Neutrophil (primary cell): ENCODE measurements around the gene MRPS10.

Experiments used
- H3K27ac ChIP-seq: fragments of 200-600 bp; sonication (generic); 2 replicates; pipeline ENCODE4 v1.5.1; 2016; ENCODE audit warnings: mild to moderate bottlenecking, moderate library complexity
- H3K27me3 ChIP-seq: fragments of 200-600 bp; sonication (generic); 2 replicates; pipeline ENCODE4 v1.6.0; 2016; ENCODE audit warnings: mild to moderate bottlenecking
- H3K36me3 ChIP-seq: fragments of 200-600 bp; sonication (generic); 2 replicates; pipeline ENCODE4 v1.5.1; 2017
- H3K4me1 ChIP-seq, 2 experiments: fragments of 200-600 bp in 1 of 2; sonication (generic) in 1 of 2; 1 replicate in 1 of 2; 2 replicates in 1 of 2; pipeline versions ENCODE4 v1.5.1 to v1.6.1; 2013 to 2016; ENCODE audit warnings: low read depth in 1 of 2, low read length in 1 of 2, mild to moderate bottlenecking in 1 of 2, moderate library complexity in 1 of 2; ENCODE audit not compliant: control insufficient read depth in 1 of 2, insufficient read depth in 1 of 2
- H3K4me3 ChIP-seq, 2 experiments: fragments of 200-600 bp in 1 of 2; sonication (generic) in 1 of 2; 1 replicate in 1 of 2; 2 replicates in 1 of 2; pipeline ENCODE4 v1.5.1; 2013 to 2016; ENCODE audit warnings: low read depth in 1 of 2, low read length in 1 of 2, mild to moderate bottlenecking in 1 of 2, moderate library complexity in 1 of 2
- H3K9me3 ChIP-seq: fragments of 200-600 bp; sonication (generic); 2 replicates; pipeline ENCODE4 v1.5.1; 2016
- TF ChIP-seq, protein P1 (sequence below): fragments of 200-600 bp; sonication (generic); IDR thresholded peaks from 2 replicates; pipeline ENCODE4 v1.5.1; 2016; ENCODE audit warnings: antibody characterized with exemption

The MRPS10 gene

DNA sequence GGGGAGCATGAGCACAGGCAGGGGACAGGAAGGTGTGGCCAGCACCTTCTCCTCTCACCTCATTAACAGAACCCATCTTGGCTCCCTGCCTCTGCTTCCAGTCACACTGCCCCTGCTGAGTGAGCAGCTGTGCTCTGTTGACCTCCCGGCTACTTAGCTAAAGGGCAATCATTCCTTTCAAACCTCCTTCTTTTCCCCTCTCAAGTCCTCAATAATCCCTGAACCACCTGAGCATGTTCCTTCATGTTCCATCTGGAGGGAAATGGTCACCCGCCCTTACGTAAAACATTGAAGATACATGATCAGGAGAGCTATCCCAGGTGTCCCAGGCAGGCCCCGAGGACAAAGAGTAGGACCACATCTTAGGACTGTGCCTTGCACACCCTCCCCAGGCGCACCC, 21.7 kb upstream of the MRPS10 start:
- Histone ChIP-seq H3K4me3 (no peak overlapping the region), H3K4me1 (no peaks in the 10 kb centered on the region), H3K27ac (no peak overlapping the region), H3K36me3 (peaks cover 75% of the 10 kb centered on the region), H3K9me3 (no peaks in the 10 kb centered on the region), H3K27me3 (no peaks in the 10 kb centered on the region)
- TF ChIP-seq, protein P1, sequence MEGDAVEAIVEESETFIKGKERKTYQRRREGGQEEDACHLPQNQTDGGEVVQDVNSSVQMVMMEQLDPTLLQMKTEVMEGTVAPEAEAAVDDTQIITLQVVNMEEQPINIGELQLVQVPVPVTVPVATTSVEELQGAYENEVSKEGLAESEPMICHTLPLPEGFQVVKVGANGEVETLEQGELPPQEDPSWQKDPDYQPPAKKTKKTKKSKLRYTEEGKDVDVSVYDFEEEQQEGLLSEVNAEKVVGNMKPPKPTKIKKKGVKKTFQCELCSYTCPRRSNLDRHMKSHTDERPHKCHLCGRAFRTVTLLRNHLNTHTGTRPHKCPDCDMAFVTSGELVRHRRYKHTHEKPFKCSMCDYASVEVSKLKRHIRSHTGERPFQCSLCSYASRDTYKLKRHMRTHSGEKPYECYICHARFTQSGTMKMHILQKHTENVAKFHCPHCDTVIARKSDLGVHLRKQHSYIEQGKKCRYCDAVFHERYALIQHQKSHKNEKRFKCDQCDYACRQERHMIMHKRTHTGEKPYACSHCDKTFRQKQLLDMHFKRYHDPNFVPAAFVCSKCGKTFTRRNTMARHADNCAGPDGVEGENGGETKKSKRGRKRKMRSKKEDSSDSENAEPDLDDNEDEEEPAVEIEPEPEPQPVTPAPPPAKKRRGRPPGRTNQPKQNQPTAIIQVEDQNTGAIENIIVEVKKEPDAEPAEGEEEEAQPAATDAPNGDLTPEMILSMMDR = no peak

DNA sequence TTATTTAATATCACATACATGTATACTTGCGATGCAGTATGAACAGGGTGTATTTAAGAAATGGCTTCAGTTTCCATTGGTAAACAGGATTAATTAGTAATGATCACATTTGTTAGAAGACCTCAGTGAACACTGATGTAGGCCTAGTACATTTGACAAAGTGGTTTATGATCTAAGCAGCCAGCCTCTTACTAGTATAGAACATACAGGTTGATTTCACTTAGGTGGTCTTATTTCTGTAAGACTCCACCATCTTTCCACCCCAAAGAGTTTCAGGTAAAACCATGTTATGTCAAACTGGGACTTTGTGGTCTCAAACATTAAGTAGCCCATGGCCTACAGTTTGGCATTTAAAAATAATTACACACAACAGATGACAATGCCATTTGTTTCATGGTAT, 20.2 kb upstream of the MRPS10 start:
- peaks cover 70% of the 10 kb centered on the region for H3K36me3 ChIP-seq
- no peak overlapping the region for H3K27ac ChIP-seq
- no peaks in the 10 kb centered on the region for H3K4me1 ChIP-seq
- H3K9me3 ChIP-seq = no peaks in the 10 kb centered on the region
- no peak overlapping the region for H3K4me3 ChIP-seq
- no peaks in the 10 kb centered on the region for H3K27me3 ChIP-seq
- TF ChIP-seq, protein P1 = no peak

DNA sequence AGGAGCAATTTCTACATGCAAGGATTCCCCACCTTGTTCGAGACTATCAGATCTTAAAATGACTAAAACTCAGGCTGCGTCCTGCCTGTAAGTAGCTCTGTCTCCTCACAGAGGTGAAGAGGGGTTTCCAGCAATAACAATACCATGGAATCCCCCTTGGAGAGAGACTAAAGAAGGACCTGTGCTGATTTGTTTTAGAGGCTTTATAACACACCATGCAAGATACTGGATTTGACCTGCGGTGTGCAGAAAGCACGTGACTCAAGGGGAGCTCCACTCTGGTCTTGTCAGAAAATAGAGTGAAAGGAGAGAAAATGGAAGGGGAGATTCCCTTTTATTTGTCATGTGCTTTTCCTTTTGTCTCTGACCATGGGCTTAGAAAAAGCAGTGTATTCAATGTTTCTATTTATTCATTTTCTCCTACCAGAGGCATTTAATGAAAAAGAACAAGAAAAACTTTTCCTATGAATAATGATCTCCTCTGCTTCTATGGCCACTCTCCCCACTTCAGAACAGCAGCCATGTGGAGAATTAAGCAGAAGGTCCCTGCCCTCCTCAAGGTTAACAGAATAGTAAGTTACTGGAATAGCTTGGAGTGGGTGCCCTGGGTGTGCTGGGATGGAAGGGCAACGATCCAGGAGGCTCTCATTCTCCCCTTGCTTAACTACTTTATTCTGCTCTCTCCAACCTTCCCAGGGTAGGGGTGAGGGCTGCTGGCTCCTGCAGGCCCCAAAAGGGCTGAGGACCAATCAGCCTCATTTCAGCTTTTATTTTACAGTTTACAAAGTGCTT, 19.2 kb upstream of the MRPS10 start:
- TF ChIP-seq, protein P1 = no peak
- Histone ChIP-seq H3K4me1 (no peaks in the 10 kb centered on the region), H3K9me3 (no peaks in the 10 kb centered on the region), H3K27me3 (no peaks in the 10 kb centered on the region), H3K4me3 (no peak overlapping the region), H3K27ac (no peak overlapping the region), H3K36me3 (peaks cover 70% of the 10 kb centered on the region)

DNA sequence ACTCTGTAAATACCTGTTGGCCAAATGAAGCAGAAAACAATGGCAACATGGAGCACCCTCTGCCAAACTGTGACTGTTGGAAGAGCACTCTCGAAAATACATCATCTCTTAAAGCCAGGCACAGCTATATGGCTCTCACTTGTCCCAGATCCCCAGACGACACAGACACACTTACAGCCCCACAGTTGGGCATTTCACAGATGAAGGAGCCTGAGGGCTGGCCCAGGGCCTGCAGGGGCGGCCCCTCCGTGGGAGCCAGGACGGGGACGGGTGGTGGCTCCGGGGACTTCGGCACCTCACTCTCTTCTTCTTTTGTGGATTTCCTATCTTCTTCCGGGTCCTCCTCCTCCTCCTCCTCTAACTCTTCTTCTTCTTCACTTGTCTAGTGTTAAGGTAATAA, 18.4 kb upstream of the MRPS10 start:
- peaks cover 69% of the 10 kb centered on the region for H3K36me3 ChIP-seq
- TF ChIP-seq, protein P1 = no peak

DNA sequence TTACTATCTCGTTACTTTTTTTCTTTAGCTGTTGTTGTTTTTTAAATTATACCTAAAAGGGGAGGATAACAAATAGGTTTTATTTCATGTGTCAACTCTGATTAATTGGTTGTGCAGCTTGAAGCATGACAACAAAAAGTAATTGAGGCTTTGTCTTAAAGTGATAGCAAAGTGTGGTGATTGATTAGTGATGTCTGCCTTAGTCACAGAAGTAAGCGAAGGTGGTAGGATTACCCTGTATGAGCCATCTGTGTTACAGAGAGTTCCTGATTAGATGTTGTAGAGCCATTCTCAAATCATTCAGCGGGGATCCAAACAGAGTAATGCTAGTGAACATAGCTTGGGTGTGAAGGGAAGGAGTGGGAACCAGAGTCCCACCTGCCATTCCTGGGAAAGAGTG, 14.4 kb upstream of the MRPS10 start:
- peaks cover 72% of the 10 kb centered on the region for H3K36me3 ChIP-seq
- H3K27ac ChIP-seq = no peak overlapping the region
- no peak overlapping the region for H3K4me3 ChIP-seq
- H3K9me3 ChIP-seq = no peaks in the 10 kb centered on the region
- TF ChIP-seq, protein P1 = no peak
- H3K27me3 ChIP-seq = no peaks in the 10 kb centered on the region
- H3K4me1 ChIP-seq = no peaks in the 10 kb centered on the region

More for the DNA sequence above, 18.4 kb upstream of the MRPS10 start:
- Histone ChIP-seq H3K4me1 (no peaks in the 10 kb centered on the region), H3K4me3 (no peak overlapping the region), H3K27ac (no peak overlapping the region), H3K9me3 (no peaks in the 10 kb centered on the region), H3K27me3 (no peaks in the 10 kb centered on the region)
